Pulmonary artery endothelial cell (primary cell): ENCODE data around the gene PTPRG. TPM values are rescaled to one million over a fixed set of nuclear protein-coding genes. Genes with fewer than 3 reads are reported as not detected.
"Not testable (repeated sequence)": the region's sequence is repeated elsewhere in the genome, so short reads cannot be mapped to it uniquely, and the experiment has no call there.

Source experiments
- DNase-seq: peaks from one replicate; pipeline ENCODE4 v3.0.0-alpha.2; 2011; ENCODE audit warnings: low read depth, low spot score
- total RNA-seq: library from RNA; depleted of rRNA; stranded (reverse); fragments of >200 nt; gene quantifications from 2 replicates; pipeline ENCODE4 v1.2.3, GENCODE V29; 2014

The PTPRG gene
- total RNA-seq, 1 donor from 2014 or later = 41.0 TPM

DNA sequence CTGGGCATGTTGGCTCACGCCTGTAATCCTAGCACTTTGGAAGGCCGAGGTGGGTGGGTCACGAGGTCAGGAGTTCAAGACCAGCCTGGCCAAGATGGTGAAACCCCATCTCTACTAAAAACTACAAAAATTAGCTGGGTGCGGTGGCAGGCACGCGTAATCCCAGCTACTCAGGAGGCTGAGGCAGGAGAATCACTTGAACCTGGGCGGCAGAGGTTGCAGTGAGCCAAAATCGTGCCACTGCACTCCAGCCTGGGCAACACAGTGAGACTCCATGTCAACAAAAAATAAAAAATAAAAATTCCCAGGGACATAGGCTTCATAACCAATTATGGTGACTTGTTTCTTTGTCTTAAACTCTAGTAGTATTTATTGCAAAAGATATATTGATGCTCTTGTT is 155.3 kb downstream of the PTPRG start:
- DNase-seq = not testable (repeated sequence)

DNA sequence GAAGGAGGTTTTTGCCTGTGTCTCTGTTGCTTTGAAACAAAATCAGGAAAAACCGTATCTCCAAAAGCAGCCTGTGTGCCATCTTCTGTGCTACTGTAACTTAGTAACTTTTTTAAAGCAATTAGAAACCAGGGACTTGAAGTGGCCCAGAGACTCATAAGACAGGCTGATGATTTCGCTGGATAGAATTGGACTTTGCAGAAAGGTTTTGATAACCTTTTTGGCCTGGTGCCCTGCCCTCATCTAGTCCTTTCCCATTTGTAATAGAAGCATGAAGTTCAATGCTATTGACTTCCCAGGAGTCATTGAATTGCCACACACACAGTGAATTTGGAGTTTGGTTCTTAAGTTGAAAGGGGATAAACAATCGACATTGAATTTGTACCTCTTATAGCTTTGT is 157.2 kb downstream of the PTPRG start:
- no peak for DNase-seq

- DNase-seq = no peak
Measured at GRCh38 chr3:61719278-61719977, 158.1 kb downstream of the PTPRG start.

DNA sequence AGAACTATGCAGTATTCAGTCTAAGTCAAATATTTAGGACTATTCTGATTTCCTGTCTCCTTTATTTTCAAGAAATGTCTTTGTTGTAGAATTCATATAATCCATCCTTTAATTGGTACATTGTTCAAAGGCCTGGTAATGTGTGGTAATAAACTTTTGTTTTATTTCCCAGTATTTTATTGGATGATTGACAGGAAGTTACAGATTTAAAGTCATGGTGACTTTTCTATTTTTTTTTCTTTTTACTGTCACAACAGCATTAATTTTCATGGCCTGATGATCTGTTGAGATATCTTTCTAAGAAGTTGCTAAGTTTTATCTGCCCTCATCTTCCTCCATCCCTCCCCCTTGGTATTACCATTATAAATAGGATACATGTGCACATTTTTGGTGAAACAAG is 161.7 kb downstream of the PTPRG start:
- no peak for DNase-seq

GRCh38 chr3:61724183-61724582 is 162.8 kb downstream of the PTPRG start:
- DNase-seq = no peak

GRCh38 chr3:61724801-61725200 is 163.4 kb downstream of the PTPRG start:
- no peak for DNase-seq

DNA sequence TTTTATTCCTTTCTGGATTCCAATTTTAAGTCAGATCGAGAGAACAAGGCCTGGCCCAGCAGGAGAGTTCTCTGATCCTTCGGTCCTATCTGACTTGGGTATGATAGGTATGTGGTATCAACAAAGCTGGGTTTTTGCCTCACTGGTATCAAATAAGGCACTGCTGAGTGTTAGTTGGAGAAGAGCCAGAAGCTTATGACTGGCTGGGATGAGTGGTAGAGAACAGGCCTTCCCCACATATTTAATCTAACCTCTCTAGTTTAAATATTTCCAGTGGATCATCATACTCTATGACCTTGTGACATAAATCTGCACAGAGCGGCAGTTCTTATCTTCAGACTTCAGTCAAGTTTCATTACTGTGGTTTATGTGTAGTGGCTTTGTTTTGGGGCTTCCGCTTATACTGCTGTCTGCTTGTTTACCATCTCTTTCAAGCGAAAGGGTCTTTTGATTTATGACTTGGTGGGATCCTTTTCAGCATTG is 164.5 kb downstream of the PTPRG start:
- DNase-seq = no peak

GRCh38 chr3:61727435-61727834 is 166.1 kb downstream of the PTPRG start:
- DNase-seq = no peak

- no peak for DNase-seq
Measured at GRCh38 chr3:61729038-61729634, 167.8 kb downstream of the PTPRG start.

DNA sequence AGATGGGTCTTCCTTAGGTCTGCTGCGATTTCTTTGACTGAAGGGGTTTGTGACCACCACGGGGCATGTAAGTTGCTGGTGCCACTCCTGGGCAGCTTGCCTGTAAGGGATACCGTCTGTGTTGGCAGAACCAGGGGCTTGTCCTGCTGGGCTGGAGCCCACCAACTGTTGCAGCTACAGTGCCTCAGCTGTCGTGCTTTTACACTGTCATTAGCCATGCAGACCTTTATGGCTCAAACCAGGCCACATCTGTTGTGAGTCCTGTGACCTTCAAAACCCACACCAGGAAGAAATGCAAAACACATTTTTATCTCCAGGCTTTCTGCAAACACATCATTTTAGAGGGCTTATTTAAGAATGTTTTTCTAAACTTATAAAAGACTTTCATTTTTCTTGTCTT is 168.7 kb downstream of the PTPRG start:
- DNase-seq = no peak

GRCh38 chr3:61730577-61731231 is 169.3 kb downstream of the PTPRG start:
- no peak for DNase-seq

DNA sequence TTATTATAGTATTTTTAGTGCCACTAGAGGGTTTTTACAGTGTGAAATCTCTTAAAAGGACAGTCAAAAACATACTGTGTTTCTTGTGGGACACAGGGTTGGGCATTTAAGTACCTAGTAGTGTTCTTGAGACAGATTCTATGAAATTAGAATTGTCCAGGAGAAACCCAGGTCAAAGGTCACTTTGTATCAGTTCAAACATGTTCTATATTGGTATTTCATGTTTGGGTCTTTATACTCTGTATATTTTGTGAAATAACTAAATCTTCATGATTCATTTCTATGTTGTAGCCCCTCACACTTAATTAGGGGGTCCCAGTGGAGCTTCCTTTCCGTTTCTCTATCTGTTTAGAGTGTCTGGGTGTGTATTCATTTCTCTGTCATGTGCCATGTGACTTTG is 171.6 kb downstream of the PTPRG start:
- no peak for DNase-seq

DNA sequence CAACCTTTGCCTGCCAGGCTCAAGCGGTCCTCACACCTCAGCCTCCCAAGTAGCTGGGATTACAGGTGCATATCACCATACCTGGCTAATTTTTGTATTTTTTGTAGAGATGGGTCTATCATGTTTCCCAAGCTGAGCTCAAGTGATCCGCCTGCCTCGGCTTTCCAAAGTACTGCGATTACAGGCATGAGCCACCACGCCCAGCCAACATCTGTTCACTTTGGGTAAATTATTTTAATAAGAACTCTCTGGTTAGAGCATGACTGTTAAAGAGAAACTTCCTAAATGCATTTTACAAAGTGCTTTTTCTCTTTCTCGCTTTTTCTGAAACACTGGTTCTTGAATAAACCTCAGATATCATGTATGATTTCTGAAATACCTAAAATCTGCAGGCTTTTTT is 172.5 kb downstream of the PTPRG start:
- DNase-seq = no peak

DNA sequence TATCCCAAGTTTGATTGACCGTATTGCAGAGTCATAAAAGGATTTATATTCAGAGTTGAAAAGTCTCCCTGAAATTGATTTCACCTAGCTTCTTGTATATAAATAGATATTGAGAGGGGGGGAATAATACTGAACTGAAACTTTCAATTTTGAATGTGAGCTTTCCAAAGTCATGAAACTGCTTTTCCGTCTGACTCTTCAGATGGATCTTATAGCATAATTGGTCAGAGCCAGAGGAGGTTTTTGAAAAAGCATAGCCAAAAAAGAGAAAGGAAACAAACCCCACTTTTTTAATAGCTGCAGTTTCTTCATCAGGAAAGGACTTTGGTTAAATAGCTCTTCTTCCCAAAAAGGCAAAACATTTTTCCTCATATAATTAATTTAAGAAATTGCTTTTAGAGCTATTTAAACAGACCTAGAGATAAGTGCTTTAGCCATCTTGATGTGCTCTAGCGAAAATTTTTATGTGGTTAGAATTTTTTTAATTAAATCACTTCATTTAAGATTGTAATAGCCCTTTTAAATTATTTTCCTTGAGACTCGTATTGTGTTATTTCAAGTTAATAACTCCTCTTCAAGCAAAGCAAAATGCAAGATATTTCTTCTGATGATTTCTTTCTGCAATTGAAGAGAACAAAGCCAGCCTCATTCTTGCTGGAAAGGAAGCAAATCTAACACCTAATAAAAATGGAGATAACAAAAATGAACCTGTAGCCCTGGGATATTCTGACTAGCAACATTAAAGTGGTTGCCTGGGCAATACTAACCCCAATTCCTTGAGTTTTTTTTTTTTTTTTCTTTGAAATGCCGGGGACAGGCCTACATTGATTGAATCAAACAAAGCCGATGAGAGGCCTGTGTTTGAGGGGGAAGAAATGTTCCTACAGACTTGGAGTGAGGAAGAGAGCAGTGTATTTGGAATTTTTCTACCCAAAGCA is 173.6 kb downstream of the PTPRG start:
- DNase-seq = no peak

GRCh38 chr3:61736506-61736905 is 175.1 kb downstream of the PTPRG start:
- no peak for DNase-seq

DNA sequence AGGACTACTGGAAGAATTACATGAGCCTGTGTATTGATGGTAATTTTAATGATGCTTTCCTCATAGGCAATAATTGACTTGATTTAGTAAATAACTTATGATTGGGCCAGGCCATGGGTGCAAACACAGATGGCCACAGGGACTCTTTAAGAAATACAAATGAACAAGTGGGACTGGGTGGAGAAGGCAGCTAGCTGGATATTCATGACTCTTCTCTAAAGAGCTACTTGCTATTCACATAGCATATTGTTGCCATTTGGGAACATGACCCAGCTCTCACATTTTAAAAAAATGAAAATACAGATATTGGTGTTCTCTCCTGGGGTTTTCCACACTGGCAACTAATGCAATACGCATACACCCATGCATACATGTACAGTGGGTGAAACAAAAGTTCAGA is 178.3 kb downstream of the PTPRG start:
- DNase-seq = no peak

- DNase-seq = no peak
Measured at GRCh38 chr3:61740494-61740893, 179.1 kb downstream of the PTPRG start.

DNA sequence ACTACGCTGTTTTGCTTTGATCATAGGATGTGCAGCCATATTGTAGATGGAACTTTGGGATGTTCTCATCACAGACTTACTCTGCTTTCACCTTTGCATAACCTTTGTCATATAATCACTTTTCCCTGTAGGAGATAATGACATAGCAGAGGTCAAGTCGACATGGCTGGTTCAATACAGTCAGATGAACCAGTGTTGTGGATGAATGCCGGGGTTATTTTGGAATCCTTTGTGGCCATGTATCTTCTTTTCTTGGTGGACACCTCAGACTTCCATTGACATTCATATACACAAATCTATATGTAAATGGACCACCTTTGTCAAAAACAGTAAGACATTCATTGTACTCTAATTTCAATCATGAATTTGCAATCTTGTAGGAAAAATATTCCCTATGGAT is 180.2 kb downstream of the PTPRG start:
- DNase-seq = no peak

DNA sequence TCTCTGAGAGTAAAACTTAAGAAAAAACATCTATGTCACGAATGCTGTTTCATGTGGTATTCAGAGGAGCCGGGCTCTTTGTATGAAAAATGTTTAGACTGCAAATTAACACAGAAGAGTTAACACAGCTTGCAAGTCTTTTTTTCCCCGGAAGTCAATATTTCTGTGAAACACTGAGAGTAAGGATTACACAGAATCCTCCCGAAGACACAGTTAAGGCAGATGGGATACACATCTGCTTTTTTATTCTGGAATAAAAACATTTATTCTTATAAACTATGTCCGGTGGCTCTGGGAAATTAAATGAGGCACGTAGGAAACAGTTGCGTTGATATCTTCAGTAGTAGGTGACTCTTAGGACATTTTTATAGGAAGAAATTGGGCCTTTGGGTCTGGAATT is 180.6 kb downstream of the PTPRG start:
- DNase-seq = no peak

- no peak for DNase-seq
Measured at GRCh38 chr3:61743067-61743466, 181.7 kb downstream of the PTPRG start.

GRCh38 chr3:61743686-61744242 is 182.4 kb downstream of the PTPRG start:
- DNase-seq = no peak
